Inflammatory macrophage (primary cell): ENCODE results near the gene MST1.

Experiments used
- DNase-seq, 2 donors: peaks; one replicate each; pipeline ENCODE4 v3.0.0-alpha.2; 2020 to 2022
- total RNA-seq, 18 experiments: gene quantifications; one replicate each; lab custom pipeline; 2026; ENCODE audit warnings: mixed read lengths in 6 of 18, inconsistent platforms in 2 of 18; lab: John Stamatoyannopoulos, UW

The MST1 gene
- total RNA-seq = 0.63 to 5.1 (median 2.4) reads per million in 18 experiments

GRCh38 chr3:49689046-49689907 lies at the start of gene MST1, which contains the start of gene RNF123:
Gene MST1 (minus strand): TSS chr3:49689474. CDS start chr3:49688691, 783 bp downstream.
Gene RNF123 (plus strand): TSS chr3:49689557. CDS start chr3:49691166, 1,609 bp downstream.
- peak; percentile 86 to 91 for DNase-seq

- no peak for DNase-seq
These were observed 48.9 kb upstream of the MST1 start for GRCh38 chr3:49738067-49738713.

- DNase-seq = no peak
These were observed 45.5 kb upstream of the MST1 start for GRCh38 chr3:49734752-49735151.

GRCh38 chr3:49733551-49733950 lies 44.3 kb upstream of the MST1 start:
- peak in 1 of 2 donors; percentile 32 for DNase-seq

GRCh38 chr3:49732597-49732996 lies 43.3 kb upstream of the MST1 start:
- DNase-seq = no peak

GRCh38 chr3:49729966-49730609 lies 40.8 kb upstream of the MST1 start:
- DNase-seq = no peak

GRCh38 chr3:49727924-49728361 lies 38.7 kb upstream of the MST1 start:
- DNase-seq = no peak

- no peak for DNase-seq
These were observed 38.1 kb upstream of the MST1 start for GRCh38 chr3:49727154-49727923.

- no peak for DNase-seq
These were observed 36.8 kb upstream of the MST1 start for GRCh38 chr3:49725906-49726681.

GRCh38 chr3:49724586-49724985 lies 35.3 kb upstream of the MST1 start:
- no peak for DNase-seq

- peak; percentile 98 to 99 for DNase-seq
These were observed 34.6 kb upstream of the MST1 start, which contains the start of gene GMPPB for GRCh38 chr3:49723628-49724551. Gene GMPPB (minus strand): TSS chr3:49723951. CDS start chr3:49723726, 225 bp downstream.

GRCh38 chr3:49723296-49723627 lies 34.0 kb upstream of the MST1 start:
- DNase-seq = peak; percentile 41 to 49

GRCh38 chr3:49722896-49723295 lies 33.6 kb upstream of the MST1 start:
- no peak for DNase-seq

- no peak for DNase-seq
These were observed 32.9 kb upstream of the MST1 start for GRCh38 chr3:49721896-49722781.

- no peak for DNase-seq
These were observed 32.3 kb upstream of the MST1 start for GRCh38 chr3:49721596-49721895.

GRCh38 chr3:49720855-49721595 lies 31.8 kb upstream of the MST1 start:
- DNase-seq = no peak

- peak; percentile 95 to 96 for DNase-seq
These were observed 30.1 kb upstream of the MST1 start, which contains the start of gene AMIGO3 for GRCh38 chr3:49719214-49719884. Gene AMIGO3 (minus strand): TSS chr3:49719684. CDS start chr3:49719465, 219 bp downstream.

- no peak for DNase-seq
These were observed 29.6 kb upstream of the MST1 start for GRCh38 chr3:49718858-49719213.
